ENCODE measurements around the gene ANKRD22. TPM values are rescaled to one million over a fixed set of nuclear protein-coding genes. Genes with fewer than 3 reads are reported as not detected.

ANKRD22 gene
- total RNA-seq, 6 experiments from 2014 or later: 0.54 to 1.2 (median 1.2) TPM; not detected in 3

GRCh38 chr10:88833723-88834122 is 17.9 kb downstream of the ANKRD22 start:
- Histone ChIP-seq H3K27me3 (no peaks in the 10 kb centered on the region), H3K27ac (no peak overlapping the region), H3K9me3 (no peaks in the 10 kb centered on the region), H3K4me3 (no peak overlapping the region), H3K36me3 (no peaks in the 10 kb centered on the region), H3K4me1 (peaks cover 0 to 6% (median 0%) of the 10 kb centered on the region in 4 donors)
- peak in 3 of 4 donors; percentile 24 to 41 (median 31) for ATAC-seq
- WGBS (ENCODE audit: insufficient coverage, low coverage, low lambda C conversion rate, missing lambda C conversion rate): 39% methylated on average over 2 of the region's 2 CpGs
- intact Hi-C loops (cut with DNase I): loop anchor here in 1 of 2 donors (10.0 kb wide), 1 partner anchor 101 kb away; no protein-coding TSS in a partner anchor
- TF ChIP-seq, protein P1, sequence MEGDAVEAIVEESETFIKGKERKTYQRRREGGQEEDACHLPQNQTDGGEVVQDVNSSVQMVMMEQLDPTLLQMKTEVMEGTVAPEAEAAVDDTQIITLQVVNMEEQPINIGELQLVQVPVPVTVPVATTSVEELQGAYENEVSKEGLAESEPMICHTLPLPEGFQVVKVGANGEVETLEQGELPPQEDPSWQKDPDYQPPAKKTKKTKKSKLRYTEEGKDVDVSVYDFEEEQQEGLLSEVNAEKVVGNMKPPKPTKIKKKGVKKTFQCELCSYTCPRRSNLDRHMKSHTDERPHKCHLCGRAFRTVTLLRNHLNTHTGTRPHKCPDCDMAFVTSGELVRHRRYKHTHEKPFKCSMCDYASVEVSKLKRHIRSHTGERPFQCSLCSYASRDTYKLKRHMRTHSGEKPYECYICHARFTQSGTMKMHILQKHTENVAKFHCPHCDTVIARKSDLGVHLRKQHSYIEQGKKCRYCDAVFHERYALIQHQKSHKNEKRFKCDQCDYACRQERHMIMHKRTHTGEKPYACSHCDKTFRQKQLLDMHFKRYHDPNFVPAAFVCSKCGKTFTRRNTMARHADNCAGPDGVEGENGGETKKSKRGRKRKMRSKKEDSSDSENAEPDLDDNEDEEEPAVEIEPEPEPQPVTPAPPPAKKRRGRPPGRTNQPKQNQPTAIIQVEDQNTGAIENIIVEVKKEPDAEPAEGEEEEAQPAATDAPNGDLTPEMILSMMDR (IDR thresholded peaks at IDR 0.05): no peak
- no peak for DNase-seq

- WGBS (ENCODE audit: insufficient coverage, low coverage, low lambda C conversion rate, missing lambda C conversion rate): 89% methylated on average over 2 of the region's 2 CpGs
- H3K27me3 ChIP-seq: no peaks in the 10 kb centered on the region
- ATAC-seq (no peak), DNase-seq (no peak)
- no peaks in the 10 kb centered on the region for H3K9me3 ChIP-seq
- H3K36me3 ChIP-seq: no peaks in the 10 kb centered on the region
- H3K4me1 ChIP-seq: peaks cover 0 to 11% (median 0%) of the 10 kb centered on the region in 4 donors
- no peak overlapping the region for H3K27ac ChIP-seq
- intact Hi-C loops (cut with DNase I): loop anchor here in 1 of 2 donors (10.0 kb wide), 1 partner anchor 102 kb away; no protein-coding TSS in a partner anchor
- H3K4me3 ChIP-seq: no peak overlapping the region
- TF ChIP-seq, protein P1 (IDR thresholded peaks at IDR 0.05): no peak
- no peak for TF ChIP-seq POLR2A (IDR thresholded peaks at IDR 0.05)
Observed at GRCh38 chr10:88833156-88833555, 18.5 kb downstream of the ANKRD22 start.

- H3K4me3 ChIP-seq: no peak overlapping the region
- H3K36me3 ChIP-seq: no peaks in the 10 kb centered on the region
- ATAC-seq (no peak), DNase-seq (no peak)
- intact Hi-C loops (cut with DNase I): loop anchor here in 1 of 2 donors (10.0 kb wide), 1 partner anchor 102 kb away; no protein-coding TSS in a partner anchor
- no peak overlapping the region for H3K27ac ChIP-seq
- H3K4me1 ChIP-seq: peaks cover 0 to 12% (median 0%) of the 10 kb centered on the region in 4 donors
- TF ChIP-seq, protein P1 (IDR thresholded peaks at IDR 0.05): no peak
- TF ChIP-seq POLR2A (IDR thresholded peaks at IDR 0.05): no peak
- no peaks in the 10 kb centered on the region for H3K27me3 ChIP-seq
- no peaks in the 10 kb centered on the region for H3K9me3 ChIP-seq
Observed at GRCh38 chr10:88832376-88832775, 19.3 kb downstream of the ANKRD22 start.

DNA sequence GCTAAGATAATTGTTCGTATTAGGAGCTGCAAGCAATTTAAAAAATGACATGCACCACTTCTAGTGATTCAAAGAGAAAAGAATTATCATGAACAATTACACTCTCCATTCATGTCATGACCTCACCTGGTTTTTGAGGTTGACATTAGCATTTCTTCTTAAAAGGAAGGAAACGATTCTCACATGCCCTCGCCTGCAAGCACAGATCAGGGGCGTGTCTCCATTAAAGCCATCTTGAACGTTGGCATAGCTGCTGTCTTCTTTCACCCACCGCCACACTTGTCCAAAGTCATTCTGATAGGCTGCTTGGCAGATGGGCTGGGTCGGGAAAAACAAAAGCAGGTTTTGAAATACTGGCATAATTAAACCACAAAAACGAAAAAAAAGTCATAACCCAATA is 19.9 kb downstream of the ANKRD22 start:
- peaks cover 0 to 12% (median 0%) of the 10 kb centered on the region in 4 donors for H3K4me1 ChIP-seq
- ATAC-seq (no peak), DNase-seq (no peak)
- WGBS (ENCODE audit: insufficient coverage, low coverage, low lambda C conversion rate, missing lambda C conversion rate): 64% methylated on average over 8 of the region's 8 CpGs
- H3K27ac ChIP-seq: no peak overlapping the region
- no peak for TF ChIP-seq POLR2A (IDR thresholded peaks at IDR 0.05)
- no peak overlapping the region for H3K4me3 ChIP-seq
- intact Hi-C loops (cut with DNase I): loop anchor here in 1 of 2 donors (10.0 kb wide), 1 partner anchor 103 kb away; no protein-coding TSS in a partner anchor
- H3K36me3 ChIP-seq: no peaks in the 10 kb centered on the region
- no peaks in the 10 kb centered on the region for H3K9me3 ChIP-seq
- no peaks in the 10 kb centered on the region for H3K27me3 ChIP-seq

- DNase-seq (no peak), ATAC-seq (no peak)
- H3K4me1 ChIP-seq: peaks cover 0 to 10% (median 0%) of the 10 kb centered on the region in 4 donors
- H3K27me3 ChIP-seq: no peaks in the 10 kb centered on the region
- WGBS (ENCODE audit: insufficient coverage, low coverage, low lambda C conversion rate, missing lambda C conversion rate): 71% methylated on average over 9 of the region's 9 CpGs
- H3K9me3 ChIP-seq: no peaks in the 10 kb centered on the region
- H3K4me3 ChIP-seq: no peak overlapping the region
- no peak overlapping the region for H3K27ac ChIP-seq
- TF ChIP-seq POLR2A (IDR thresholded peaks at IDR 0.05): no peak
- TF ChIP-seq, protein P1 (IDR thresholded peaks at IDR 0.05): no peak
- H3K36me3 ChIP-seq: no peaks in the 10 kb centered on the region
- intact Hi-C loops (cut with DNase I): loop anchor here in 1 of 2 donors (10.0 kb wide), 1 partner anchor 104 kb away; no protein-coding TSS in a partner anchor
Observed at GRCh38 chr10:88830643-88831268, 20.9 kb downstream of the ANKRD22 start.
